ENCODE results near the gene DIPK1C.

Gene DIPK1C

GRCh38 chr18:74402806-74403433 is 54.2 kb downstream of the DIPK1C start:
- Mint-ChIP-seq H3K4me3 (no peak overlapping the region), H3K4me1 (ENCODE audit: low read depth) (peaks cover 14% of the 10 kb centered on the region), H3K36me3 (ENCODE audit: low read depth) (no peaks in the 10 kb centered on the region), H3K9me3 (no peaks in the 10 kb centered on the region), H3K27me3 (no peaks in the 10 kb centered on the region), H3K27ac (no peak overlapping the region)

DNA sequence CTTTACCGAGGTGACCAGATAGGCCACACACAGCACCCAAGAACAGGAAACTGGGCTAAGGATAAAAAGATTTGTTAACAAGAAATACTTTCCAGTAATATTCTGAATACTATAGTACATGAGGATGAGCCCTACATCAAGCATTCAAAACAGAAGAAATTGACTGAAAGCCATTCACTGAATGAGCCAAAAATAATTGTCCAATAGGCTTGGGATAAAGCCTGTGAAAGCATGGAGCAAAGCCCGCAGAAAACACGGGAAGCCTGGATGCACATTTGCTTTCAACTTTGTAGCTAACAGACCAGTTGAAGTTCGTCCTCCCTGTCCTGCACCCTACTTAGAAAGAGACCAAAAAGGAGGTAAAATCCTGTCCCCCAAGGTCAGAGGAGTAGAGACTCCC is 56.3 kb downstream of the DIPK1C start:
- no peaks in the 10 kb centered on the region for H3K27me3 Mint-ChIP-seq
- H3K36me3 Mint-ChIP-seq (ENCODE audit: low read depth): no peaks in the 10 kb centered on the region
- H3K9me3 Mint-ChIP-seq: no peaks in the 10 kb centered on the region
- no peak overlapping the region for H3K4me3 Mint-ChIP-seq
- H3K4me1 Mint-ChIP-seq (ENCODE audit: low read depth): peaks cover 7% of the 10 kb centered on the region
- H3K27ac Mint-ChIP-seq: no peak overlapping the region

DNA sequence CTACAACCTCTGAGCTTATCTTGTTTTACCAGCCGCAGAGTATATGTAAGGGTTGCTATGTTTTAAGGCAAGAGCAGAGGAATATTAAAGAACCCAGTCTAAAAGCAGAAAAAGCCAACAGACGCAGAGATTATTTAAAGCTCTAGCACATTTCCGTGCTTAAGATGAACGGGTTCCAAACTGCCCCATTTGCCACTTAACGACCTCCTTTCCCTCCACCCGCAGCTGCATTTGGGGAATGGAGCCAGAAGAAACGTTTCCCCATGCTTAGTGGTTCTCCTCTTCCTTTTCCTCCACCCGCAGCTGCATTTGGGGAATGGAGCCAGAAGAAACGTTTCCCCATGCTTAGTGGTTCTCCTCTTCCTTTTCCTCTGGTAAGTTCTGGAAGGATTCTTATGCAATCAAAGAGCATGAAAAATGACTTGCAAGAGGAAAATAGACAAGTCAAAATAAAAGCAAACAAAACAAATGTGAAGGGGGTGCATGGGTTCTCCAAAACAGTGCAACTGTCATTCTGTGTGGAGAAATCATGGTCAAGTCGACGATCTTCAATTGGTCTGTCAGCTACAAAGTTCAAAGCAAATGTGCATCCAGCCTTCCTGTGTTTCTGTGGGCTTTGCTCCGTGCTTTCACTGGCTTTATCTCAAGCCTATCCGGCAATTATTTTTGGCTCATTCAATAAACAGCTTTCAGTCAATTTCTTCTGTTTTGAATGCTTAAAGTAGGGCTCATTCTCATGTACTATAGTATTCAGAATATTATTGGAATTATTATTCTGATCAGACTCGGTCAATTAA is 57.8 kb downstream of the DIPK1C start:
- Mint-ChIP-seq H3K27ac (no peak overlapping the region), H3K27me3 (no peaks in the 10 kb centered on the region), H3K36me3 (ENCODE audit: low read depth) (no peaks in the 10 kb centered on the region), H3K9me3 (no peaks in the 10 kb centered on the region), H3K4me1 (ENCODE audit: low read depth) (peaks cover 7% of the 10 kb centered on the region), H3K4me3 (no peak overlapping the region)

GRCh38 chr18:74397572-74397971 is 59.5 kb downstream of the DIPK1C start:
- Mint-ChIP-seq H3K4me3 (no peak overlapping the region), H3K4me1 (ENCODE audit: low read depth) (peaks cover 7% of the 10 kb centered on the region), H3K36me3 (ENCODE audit: low read depth) (no peaks in the 10 kb centered on the region), H3K27me3 (no peaks in the 10 kb centered on the region), H3K27ac (no peak overlapping the region), H3K9me3 (no peaks in the 10 kb centered on the region)

GRCh38 chr18:74396171-74397169 is 60.6 kb downstream of the DIPK1C start:
- Mint-ChIP-seq H3K36me3 (ENCODE audit: low read depth) (no peaks in the 10 kb centered on the region), H3K27ac (no peak overlapping the region), H3K9me3 (no peaks in the 10 kb centered on the region), H3K27me3 (no peaks in the 10 kb centered on the region), H3K4me1 (ENCODE audit: low read depth) (peaks cover 7% of the 10 kb centered on the region), H3K4me3 (no peak overlapping the region)

DNA sequence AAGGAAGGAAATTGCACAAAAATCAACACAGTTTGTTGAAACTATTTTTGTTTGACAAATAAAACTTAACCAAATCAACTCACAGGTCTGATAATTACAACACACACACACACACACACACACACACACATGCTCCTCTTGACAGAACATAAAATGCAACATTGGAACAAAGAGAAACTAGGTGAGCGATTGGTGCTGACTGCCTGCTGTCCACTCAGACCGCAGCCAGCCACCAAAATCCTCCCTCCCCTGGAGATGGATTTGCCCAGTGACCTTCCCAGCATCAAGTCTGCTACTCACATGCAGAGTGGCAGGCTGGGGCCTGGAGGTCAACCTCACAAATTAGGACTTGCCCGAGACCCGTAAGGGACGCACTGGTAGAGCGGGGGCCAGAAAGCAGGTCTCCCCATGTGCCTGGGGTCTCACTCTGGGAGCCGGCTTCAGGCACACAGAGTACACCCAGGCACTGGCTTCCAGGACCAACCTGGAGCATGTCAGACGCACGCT is 61.4 kb downstream of the DIPK1C start:
- Mint-ChIP-seq H3K27me3 (no peaks in the 10 kb centered on the region), H3K4me1 (ENCODE audit: low read depth) (peaks cover 14% of the 10 kb centered on the region), H3K4me3 (no peak overlapping the region), H3K27ac (no peak overlapping the region), H3K36me3 (ENCODE audit: low read depth) (no peaks in the 10 kb centered on the region), H3K9me3 (no peaks in the 10 kb centered on the region)

DNA sequence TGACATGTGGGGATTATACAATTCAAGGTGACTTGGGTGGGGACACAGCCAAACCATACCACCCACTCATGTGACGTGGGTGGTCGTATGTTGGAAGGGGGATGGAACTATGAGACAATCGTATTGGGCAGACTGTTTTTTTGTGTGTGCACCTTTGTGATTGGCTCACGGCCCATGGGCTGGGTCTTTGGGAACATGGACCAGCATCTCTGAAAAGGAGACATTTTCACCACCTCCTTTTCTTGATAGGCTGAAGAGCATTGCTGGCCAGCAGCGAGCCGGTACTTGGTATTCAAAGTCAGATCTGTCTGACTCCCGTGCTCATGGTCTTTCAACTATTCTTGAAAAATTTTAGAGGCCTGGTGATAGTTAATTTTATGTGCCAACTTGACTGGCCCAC is 62.1 kb downstream of the DIPK1C start:
- Mint-ChIP-seq H3K27me3 (no peaks in the 10 kb centered on the region), H3K9me3 (no peaks in the 10 kb centered on the region), H3K36me3 (ENCODE audit: low read depth) (no peaks in the 10 kb centered on the region), H3K4me1 (ENCODE audit: low read depth) (peaks cover 18% of the 10 kb centered on the region), H3K4me3 (no peak overlapping the region), H3K27ac (no peak overlapping the region)

DNA sequence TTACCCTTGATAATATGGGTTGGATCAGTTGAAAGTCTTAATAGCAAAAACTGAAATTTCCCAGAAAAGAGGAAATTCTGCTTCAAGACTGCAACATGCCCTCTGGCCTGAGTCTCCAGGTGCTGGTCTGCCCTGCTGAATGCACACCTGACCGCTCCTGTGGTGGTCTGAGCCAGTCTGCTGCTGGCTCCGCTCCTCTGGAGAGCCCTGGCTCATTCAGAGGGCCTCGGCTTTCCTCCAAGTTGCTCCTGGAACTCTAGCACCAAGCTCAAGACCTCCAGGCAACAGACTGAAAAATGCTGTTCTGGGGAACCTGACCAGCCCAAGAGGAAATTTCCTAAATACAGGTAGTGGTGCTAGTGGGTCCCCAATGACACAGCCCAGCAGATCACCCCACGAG is 64.8 kb downstream of the DIPK1C start:
- H3K27ac Mint-ChIP-seq: no peak overlapping the region
- peaks cover 16% of the 10 kb centered on the region for H3K4me1 Mint-ChIP-seq (ENCODE audit: low read depth)
- H3K27me3 Mint-ChIP-seq: no peaks in the 10 kb centered on the region
- H3K36me3 Mint-ChIP-seq (ENCODE audit: low read depth): no peaks in the 10 kb centered on the region
- H3K9me3 Mint-ChIP-seq: no peaks in the 10 kb centered on the region
- H3K4me3 Mint-ChIP-seq: no peak overlapping the region

- Mint-ChIP-seq H3K9me3 (no peaks in the 10 kb centered on the region), H3K27ac (peak overlapping the region; percentile 7), H3K27me3 (no peaks in the 10 kb centered on the region), H3K4me1 (ENCODE audit: low read depth) (peaks cover 16% of the 10 kb centered on the region), H3K4me3 (no peak overlapping the region), H3K36me3 (ENCODE audit: low read depth) (no peaks in the 10 kb centered on the region)
Measured at GRCh38 chr18:74390900-74391299, 66.2 kb downstream of the DIPK1C start.

DNA sequence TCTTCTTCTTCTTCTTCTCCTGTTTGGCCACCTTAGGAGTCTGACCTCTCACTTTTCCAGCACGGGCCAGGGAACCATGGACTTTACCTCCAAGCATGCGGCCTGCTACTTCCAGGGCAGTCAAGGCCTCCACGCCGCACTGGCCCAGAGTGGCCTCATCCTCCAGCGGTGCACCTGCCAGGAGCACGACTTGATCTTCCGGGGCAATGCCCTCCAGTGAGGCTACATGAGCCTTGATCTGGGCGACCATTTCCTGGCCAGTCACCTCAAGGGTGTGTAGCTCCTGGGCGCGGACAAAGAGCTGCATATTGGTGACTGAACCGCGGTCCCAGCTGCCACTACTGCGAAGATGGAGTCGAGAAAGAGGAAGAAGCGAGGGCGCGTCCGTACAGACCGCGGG is 67.1 kb downstream of the DIPK1C start:
- H3K27me3 Mint-ChIP-seq: no peaks in the 10 kb centered on the region
- H3K36me3 Mint-ChIP-seq (ENCODE audit: low read depth): no peaks in the 10 kb centered on the region
- no peaks in the 10 kb centered on the region for H3K9me3 Mint-ChIP-seq
- H3K4me1 Mint-ChIP-seq (ENCODE audit: low read depth): peaks cover 16% of the 10 kb centered on the region
- no peak overlapping the region for H3K27ac Mint-ChIP-seq
- H3K4me3 Mint-ChIP-seq: no peak overlapping the region

GRCh38 chr18:74389171-74389927 is 67.8 kb downstream of the DIPK1C start:
- peaks cover 16% of the 10 kb centered on the region for H3K4me1 Mint-ChIP-seq (ENCODE audit: low read depth)
- H3K27me3 Mint-ChIP-seq: no peaks in the 10 kb centered on the region
- H3K9me3 Mint-ChIP-seq: no peaks in the 10 kb centered on the region
- no peaks in the 10 kb centered on the region for H3K36me3 Mint-ChIP-seq (ENCODE audit: low read depth)
- no peak overlapping the region for H3K4me3 Mint-ChIP-seq
- no peak overlapping the region for H3K27ac Mint-ChIP-seq

DNA sequence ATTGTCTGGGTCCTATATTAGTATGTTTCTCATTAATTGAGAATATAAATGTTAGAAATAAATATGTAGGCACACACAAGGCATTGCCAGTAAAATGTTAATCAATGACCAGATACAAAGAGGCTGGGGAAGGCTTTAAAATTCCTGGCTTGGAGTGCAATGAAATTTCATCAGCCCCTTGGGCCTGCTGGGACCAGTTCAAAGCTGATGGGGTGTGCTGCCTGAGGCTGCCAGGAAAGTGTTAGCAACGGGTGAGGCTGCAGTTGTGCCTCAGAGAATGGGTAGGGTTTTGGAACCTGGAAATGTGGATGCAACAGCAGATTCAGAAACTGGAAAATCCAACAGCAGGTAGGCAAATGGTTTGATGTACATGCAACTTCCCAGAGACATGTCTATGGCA is 68.9 kb downstream of the DIPK1C start:
- H3K9me3 Mint-ChIP-seq: no peaks in the 10 kb centered on the region
- H3K27me3 Mint-ChIP-seq: no peaks in the 10 kb centered on the region
- no peak overlapping the region for H3K27ac Mint-ChIP-seq
- H3K4me1 Mint-ChIP-seq (ENCODE audit: low read depth): peaks cover 16% of the 10 kb centered on the region
- H3K36me3 Mint-ChIP-seq (ENCODE audit: low read depth): no peaks in the 10 kb centered on the region
- H3K4me3 Mint-ChIP-seq: no peak overlapping the region

GRCh38 chr18:74387383-74387782 is 69.7 kb downstream of the DIPK1C start:
- peaks cover 16% of the 10 kb centered on the region for H3K4me1 Mint-ChIP-seq (ENCODE audit: low read depth)
- no peak overlapping the region for H3K4me3 Mint-ChIP-seq
- no peaks in the 10 kb centered on the region for H3K36me3 Mint-ChIP-seq (ENCODE audit: low read depth)
- H3K9me3 Mint-ChIP-seq: no peaks in the 10 kb centered on the region
- no peaks in the 10 kb centered on the region for H3K27me3 Mint-ChIP-seq
- H3K27ac Mint-ChIP-seq: no peak overlapping the region
